Cardiac septum (tissue), 1 donor: ENCODE data around the gene KRT6A. TPM values are rescaled to one million over a fixed set of nuclear protein-coding genes. Genes with fewer than 3 reads are reported as not detected.
"Not testable (repeated sequence)": the region's sequence is repeated elsewhere in the genome, so short reads cannot be mapped to it uniquely, and the experiment has no call there.

Source experiments
- DNase-seq: peaks from one replicate; pipeline ENCODE4 v3.0.0-alpha.2; 2020; ENCODE audit warnings: low spot score
- intact Hi-C: fragments of 100-400 bp; cut with DNase I; formaldehyde crosslinking; loops from one replicate; pipeline ENCODE4 v1.14.0; 2022
- total RNA-seq: library from RNA; stranded (reverse); fragmentation: NEBNext Ultra II Directional; extraction: Animal tissue kit (Norgen Biotek cat#: 25700); gene quantifications from one replicate; pipeline ENCODE4 v1.2.1, GENCODE V29; 2021
- donor health status: DM: no; HTN: no; CAD: no.

The KRT6A gene
- total RNA-seq, 1 donor from 2014 or later, result not detected

- intact Hi-C loops, result no loop called here
- DNase-seq, result peak; percentile 22
Observed at GRCh38 chr12:52513736-52514135, 20.7 kb upstream of the KRT6A start.

DNA sequence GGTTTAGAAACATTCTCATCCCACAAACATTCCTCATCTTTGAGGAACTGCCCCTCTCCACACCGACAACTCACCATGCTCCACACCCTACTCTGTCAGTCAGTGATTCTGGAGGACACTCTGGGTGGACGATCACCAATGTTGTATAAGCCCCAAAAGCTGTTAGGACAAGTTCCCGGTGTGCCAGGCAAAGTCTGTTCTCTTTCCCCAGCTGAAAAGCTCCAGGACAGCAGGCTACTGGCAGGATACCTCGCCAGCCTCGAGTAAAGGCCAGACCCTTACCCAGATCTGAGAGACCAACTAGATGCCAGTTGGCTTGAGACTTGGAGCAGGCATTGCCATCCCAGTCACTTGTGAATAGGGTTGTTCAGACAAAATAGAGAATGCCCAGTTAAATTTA, 15.2 kb upstream of the KRT6A start:
- intact Hi-C loops, result loop anchor here (5.0 kb wide), 2 partner anchors 116 to 356 kb away; no protein-coding TSS in a partner anchor
- peak; percentile 24 for DNase-seq

GRCh38 chr12:52506858-52507715, 14.0 kb upstream of the KRT6A start:
- intact Hi-C loops, result loop anchor here (2.0 to 5.0 kb wide), 3 partner anchors 115 to 355 kb away; no protein-coding TSS in a partner anchor
- DNase-seq, result peak; percentile 38

DNA sequence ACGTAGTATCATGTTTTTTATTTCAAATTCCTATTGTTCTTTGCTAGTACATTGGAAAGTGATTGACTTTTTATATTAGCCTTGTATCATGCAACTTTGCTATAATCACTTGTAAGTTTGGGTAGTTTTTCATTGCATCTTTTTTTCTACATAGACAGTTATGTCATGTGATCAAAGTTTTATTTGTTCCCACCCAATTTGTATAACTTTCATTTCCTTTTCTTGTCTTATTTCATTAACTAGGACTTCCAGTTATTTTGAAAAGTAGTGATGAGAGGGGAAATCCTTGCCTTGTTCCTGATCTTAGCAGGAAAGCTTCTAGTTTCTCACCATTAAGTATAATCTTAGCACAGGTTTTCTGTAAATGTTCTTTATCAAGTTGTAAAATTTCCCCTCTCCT, 9.8 kb upstream of the KRT6A start:
- no peak for DNase-seq
- intact Hi-C loops, result no loop called here

GRCh38 chr12:52501490-52501889, 8.4 kb upstream of the KRT6A start:
- intact Hi-C loops, result no loop called here
- no peak for DNase-seq

- DNase-seq, result peak; percentile 57
- intact Hi-C loops, result not testable (repeated sequence)
Observed at GRCh38 chr12:52500574-52500973, 7.5 kb upstream of the KRT6A start.

GRCh38 chr12:52499806-52500560, 6.9 kb upstream of the KRT6A start:
- no peak for DNase-seq
- intact Hi-C loops, result no loop called here

DNA sequence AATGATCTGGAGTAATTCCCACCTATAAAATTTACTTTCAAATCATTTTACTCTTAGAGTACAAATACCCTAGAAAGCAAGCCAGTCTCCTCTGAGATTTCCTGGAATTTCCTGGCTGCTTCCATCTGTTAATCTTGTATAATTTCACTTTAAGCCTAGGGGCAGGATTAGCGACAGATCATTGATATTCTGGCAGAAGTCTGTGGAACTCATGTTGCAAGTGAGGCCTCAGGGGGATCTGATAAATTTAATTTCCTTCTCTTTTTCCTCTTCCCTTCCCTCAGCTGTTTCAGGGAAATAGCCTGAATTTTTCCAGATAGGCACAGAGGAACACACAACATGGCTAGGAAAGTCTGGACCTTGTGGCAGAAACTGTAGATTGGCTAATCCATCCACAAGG, 5.9 kb upstream of the KRT6A start:
- DNase-seq, result no peak
- intact Hi-C loops, result no loop called here

DNA sequence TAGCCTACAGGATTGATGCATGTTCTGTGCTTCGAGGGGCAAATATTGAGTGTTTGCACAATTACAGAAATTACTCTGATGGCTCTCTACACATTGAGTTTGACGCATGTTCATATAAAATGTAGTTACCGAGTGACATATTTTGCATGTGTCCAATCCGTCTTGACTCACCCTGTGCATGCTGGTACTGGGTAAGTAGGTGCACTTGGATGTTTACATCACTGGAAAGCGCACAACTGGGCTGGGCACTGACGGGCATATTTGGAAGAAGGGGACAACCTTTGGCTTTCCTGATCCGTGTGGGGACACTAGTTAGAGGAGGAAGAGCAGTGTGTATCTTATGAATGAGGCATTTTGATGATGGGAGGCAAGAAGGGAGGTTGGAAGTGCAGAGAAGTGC, 4.9 kb upstream of the KRT6A start:
- DNase-seq, result peak; percentile 24
- intact Hi-C loops, result no loop called here

GRCh38 chr12:52496590-52497071, 3.6 kb upstream of the KRT6A start:
- intact Hi-C loops, result no loop called here

DNA sequence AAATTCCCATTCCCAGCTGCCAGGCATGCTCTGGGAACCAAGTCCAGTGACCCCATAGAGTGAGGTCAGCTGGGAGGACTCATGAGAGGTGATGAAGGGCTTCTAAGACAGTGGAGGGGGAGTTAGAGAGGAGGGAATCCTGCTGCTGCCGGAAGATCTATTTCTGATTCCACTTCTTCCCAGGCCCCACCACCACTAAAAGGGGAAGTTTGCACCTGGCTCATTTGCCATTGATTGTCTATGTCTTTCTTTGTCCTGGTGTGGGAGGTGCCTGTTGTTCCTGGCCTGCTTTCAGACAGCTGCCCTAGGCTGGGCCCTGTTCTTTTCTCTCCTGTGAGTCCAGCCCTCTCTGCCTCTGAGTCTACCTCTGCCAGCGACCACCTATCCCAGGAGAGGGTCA, 3.0 kb upstream of the KRT6A start:
- DNase-seq, result no peak
- intact Hi-C loops, result no loop called here

More at GRCh38 chr12:52496590-52497071, 3.6 kb upstream of the KRT6A start:
- DNase-seq, result no peak

GRCh38 chr12:52495389-52495788, 2.3 kb upstream of the KRT6A start:
- intact Hi-C loops, result no loop called here
- DNase-seq, result no peak

GRCh38 chr12:52494518-52494917, 1.5 kb upstream of the KRT6A start:
- intact Hi-C loops, result no loop called here
- no peak for DNase-seq

GRCh38 chr12:52494100-52494499, 1.0 kb upstream of the KRT6A start:
- DNase-seq, result no peak
- intact Hi-C loops, result no loop called here

DNA sequence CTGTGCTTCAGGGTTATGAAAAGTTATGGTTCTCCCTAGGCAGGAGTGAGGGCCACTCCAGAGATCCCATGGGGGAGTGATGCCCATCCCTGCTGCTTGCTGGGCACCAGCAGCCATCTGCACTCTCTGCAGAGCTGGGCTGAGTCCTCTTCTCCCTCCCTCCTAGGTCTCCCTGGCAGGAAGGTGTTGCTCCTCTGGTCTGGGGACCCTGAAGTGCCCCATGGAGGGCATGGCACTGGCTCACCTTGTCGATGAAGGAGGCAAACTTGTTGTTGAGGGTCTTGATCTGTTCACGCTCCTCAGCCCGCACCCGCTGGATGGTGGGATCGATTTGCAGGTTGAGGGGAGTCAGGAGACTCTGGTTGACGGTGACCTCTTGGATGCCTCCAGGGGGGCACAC, 652 bp downstream of the KRT6A start:
- DNase-seq, intact Hi-C loops: not testable (repeated sequence)

- intact Hi-C loops, DNase-seq: not testable (repeated sequence)
Observed at GRCh38 chr12:52491495-52491894, 1.6 kb downstream of the KRT6A start.

DNA sequence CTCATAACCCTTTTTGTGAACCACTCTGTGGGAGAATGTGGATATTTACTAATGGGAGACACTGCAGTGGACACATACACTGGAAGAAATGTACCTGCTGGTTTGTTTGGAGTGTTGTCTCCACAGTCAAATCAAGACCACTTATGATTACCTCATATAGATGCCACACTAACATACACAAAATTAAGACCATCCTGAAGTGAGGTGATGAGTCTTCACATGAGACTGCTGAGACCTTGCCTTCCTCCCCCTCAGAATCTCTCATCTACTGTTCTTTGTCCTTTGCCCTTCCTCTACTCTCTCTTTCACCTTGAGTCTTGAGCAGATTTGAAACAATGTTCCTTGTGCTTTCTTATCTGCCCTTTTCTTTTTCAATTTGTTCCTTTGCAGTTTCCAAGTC, 4.3 kb downstream of the KRT6A start:
- intact Hi-C loops, result no loop called here

DNA sequence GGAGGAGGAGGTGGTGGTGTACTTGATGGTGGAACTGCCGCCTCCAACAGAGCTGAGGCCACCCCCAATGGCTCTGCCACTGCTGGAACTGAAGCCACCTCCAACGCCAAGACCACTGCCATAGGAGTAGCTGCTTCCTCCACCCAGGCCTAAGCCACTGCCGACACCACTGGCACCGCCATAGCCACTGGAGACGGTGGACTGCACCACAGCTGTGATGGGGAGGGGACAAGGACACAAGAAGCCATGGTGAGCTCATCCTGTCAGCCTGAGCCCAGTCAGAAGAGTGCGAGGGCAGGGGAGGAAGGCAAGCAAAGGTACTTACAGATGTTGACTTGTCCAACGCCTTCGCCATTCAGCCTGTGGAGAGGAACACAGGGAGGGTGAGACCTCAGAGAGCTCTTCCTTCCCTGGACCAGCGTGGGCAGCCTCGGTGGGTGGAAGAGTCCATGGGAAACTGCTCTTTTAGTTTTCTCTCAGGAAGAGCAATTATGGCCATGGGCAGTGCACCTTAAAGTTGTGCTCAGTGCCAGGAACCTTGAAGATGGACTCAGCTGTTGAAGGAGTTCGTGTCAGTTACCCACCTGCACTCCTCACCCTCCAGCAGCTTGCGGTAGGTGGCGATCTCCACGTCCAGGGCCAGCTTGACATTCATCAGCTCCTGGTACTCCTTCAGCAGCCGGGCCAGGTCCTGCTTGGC, 5.2 kb downstream of the KRT6A start:
- intact Hi-C loops, DNase-seq: not testable (repeated sequence)

More for the DNA sequence above, 4.3 kb downstream of the KRT6A start:
- no peak for DNase-seq

DNA sequence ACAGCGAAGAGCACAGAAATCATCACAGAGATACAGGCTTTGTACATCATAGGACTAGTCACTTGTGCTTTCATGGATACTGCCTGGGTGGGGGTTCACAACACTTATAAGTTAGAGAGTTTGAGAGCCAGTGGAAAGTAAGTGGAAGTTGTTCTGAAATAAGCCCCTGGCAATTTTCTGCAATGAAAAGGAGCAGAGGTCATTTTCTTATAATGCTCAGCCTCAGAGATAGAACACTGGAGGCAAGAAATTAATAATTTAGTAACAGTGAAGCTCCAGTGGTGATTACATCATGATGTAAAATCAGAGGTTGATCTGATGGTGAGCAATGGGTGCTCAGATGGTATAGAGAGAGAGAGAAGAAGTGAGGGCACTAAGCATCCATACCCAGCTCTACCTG, 5.8 kb downstream of the KRT6A start:
- no peak for DNase-seq
- intact Hi-C loops, result no loop called here
